ENCODE results near the gene CHM. TPM values are rescaled to one million over a fixed set of nuclear protein-coding genes. Genes with fewer than 3 reads are reported as not detected.

The CHM gene
- total RNA-seq, 2 donors from 2014 or later = 26.0 to 52.8 TPM

GRCh38 chrX:85815203-85815751 lies 232.1 kb downstream of the CHM start:
- no peak overlapping the region for H3K27ac ChIP-seq (ENCODE audit: low read depth, low read length)
- 97 to 100% methylated on average over 2 to 6 of the region's 6 CpGs for WGBS, 2 experiments (ENCODE audit: insufficient coverage in 1 of 2, insufficient read length in 1 of 2)
- H3K4me1 Mint-ChIP-seq = no peaks in the 10 kb centered on the region
- peaks cover 48% of the 10 kb centered on the region for H3K9me3 ChIP-seq (ENCODE audit: control insufficient read depth, low read length)
- no peak overlapping the region for H3K4me3 Mint-ChIP-seq
- H3K27me3 Mint-ChIP-seq (ENCODE audit: insufficient read depth) = no peaks in the 10 kb centered on the region
- no peak for TF ChIP-seq CTCF (conservative IDR thresholded peaks at IDR 0.05)
- H3K36me3 ChIP-seq (ENCODE audit: control insufficient read depth, insufficient read depth, low read length) = no peaks in the 10 kb centered on the region
- H3K27me3 ChIP-seq (ENCODE audit: control insufficient read depth, insufficient read depth, low read length, poor library complexity, severe bottlenecking) = no peaks in the 10 kb centered on the region
- no peak overlapping the region for H3K4me3 ChIP-seq (ENCODE audit: low read length)
- peaks cover 83% of the 10 kb centered on the region for H3K9me3 Mint-ChIP-seq
- H3K27ac Mint-ChIP-seq = no peak overlapping the region
- no peaks in the 10 kb centered on the region for H3K36me3 Mint-ChIP-seq (ENCODE audit: low read depth)
- H3K4me1 ChIP-seq (ENCODE audit: control insufficient read depth, insufficient read depth, low read length) = no peaks in the 10 kb centered on the region
- DNase-seq = no peak
- H3K9ac ChIP-seq (ENCODE audit: extremely low read depth, low read length, poor library complexity, severe bottlenecking) = no peak overlapping the region

Small RNA genes lying within 50 kb of the gene (microRNA-seq; reads per million reads assigned to microRNA genes)
- gene MIR1321 (ENCODE audit: borderline microRNAs expressed) (not detected), gene MIR361 (ENCODE audit: borderline microRNAs expressed) (734 reads per million, percentile 93 among the genes with 10 or more reads in this experiment)

Other genes starting within 250 kb of the CHM start
- gene DACH2, start 100.9 kb upstream of the CHM start, total RNA-seq = 1 to 10 TPM; 2.2 to 2.3 TPM

Measured in endodermal cell (in vitro differentiated cells).